CD4-positive, alpha-beta T cell treated with Interleukin-6 at 100 ng/mL for 8 hours (primary cell): Measurements from ENCODE around the gene ALPP.
"Not testable (repeated sequence)": the region's sequence is repeated elsewhere in the genome, so short reads cannot be mapped to it uniquely, and the experiment has no call there.

ENCODE experiments used
- DNase-seq: peaks from one replicate; pipeline ENCODE4 v3.0.0-alpha.2; 2020; ENCODE audit warnings: mixed read lengths, low spot score

Gene ALPP

DNA sequence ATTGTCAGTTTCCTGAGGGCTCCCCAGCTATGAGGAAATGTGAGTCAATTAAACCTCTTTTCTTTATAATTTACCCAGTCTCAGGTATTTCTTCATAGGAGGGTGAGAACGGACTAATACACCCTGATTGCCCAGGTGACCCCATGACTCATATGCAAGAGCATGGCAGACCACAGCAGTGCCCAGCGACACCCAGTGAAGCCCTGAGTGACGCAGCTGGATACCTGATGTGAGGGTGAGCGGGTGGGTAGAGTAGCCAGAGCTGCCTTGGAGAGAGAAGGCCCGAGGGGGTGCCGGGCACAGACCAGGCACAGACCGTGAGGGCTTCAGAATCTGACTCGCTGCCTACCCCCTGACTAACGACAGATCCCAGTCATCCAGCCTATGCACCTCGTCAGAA is 43.5 kb downstream of the ALPP start:
- no peak for DNase-seq

DNA sequence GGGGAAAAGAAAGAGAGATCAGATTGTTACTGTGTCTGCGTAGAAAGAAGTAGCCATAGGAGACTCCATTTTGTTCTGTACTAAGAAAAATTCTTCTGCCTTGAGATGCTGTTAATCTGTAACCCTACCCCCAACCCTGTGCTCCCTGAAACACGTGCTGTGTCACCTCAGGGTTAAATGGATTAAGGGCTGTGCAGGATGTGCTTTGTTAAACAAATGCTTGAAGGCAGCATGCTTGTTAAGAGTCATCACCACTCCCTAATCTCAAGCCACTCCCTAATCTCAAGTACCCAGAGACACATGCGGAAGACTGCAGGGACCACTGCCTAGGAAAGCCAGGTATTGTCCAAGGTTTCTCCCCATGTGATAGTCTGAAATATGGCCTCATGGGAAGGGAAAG is 44.4 kb downstream of the ALPP start:
- DNase-seq, result not testable (repeated sequence)

DNA sequence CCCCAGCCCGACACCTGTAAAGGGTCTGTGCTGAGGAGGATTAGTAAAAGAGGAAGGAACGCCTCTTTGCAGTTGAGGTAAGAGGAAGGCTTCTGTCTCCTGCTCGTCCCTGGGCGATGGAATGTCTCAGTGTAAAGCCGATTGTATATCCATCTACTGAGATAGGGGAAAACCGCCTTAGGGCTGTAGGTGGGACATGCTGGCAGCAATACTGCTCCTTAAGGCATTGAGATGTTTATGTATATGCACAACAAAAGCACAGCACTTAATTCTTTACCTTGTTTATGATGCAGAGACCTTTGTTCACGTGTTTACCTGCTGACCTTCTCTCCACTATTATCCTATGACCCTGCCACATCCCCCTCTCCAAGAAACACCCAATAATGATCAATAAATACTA is 44.9 kb downstream of the ALPP start:
- not testable (repeated sequence) for DNase-seq

DNA sequence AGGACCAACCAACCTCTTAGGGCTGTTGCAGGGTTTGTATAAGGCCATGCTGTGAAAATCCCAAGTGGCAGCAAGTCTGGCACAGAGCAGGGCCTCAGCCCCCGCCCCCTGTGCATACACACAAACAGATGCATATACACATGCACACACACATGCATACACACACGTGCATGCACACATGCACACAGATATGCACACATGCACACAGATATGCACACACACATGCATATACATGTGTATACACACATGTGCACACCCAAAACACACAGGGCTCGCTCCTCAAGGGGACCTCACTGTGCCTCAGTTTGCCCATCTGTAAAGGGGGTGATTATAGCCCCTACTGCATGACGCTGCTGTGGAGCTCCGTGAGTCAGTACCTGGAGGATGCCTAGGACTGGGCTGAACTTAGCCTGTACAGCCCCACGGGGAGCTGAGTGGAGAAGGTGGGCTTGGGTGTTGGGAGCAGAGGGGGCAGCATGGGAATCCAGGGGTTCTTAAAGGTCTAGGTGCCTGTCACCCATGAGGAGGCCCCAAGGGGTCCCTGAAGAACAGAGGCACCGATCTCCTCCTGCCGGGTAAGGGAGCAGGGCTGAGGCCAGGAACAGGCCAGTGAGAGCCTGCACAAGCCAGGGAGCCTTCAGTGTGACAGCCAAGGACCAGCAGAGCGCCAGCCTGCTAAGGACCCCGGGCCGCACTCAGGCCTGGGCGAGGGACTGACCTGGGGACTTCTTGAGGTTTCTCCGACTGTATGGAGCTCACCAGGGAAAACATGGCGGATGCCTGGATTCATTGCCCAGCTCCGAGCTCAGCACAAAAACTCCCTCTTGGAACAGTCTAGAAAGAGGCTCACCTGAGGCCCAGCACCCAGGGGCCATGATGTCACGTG is 53.4 kb downstream of the ALPP start:
- no peak for DNase-seq
